Lung microvascular endothelial cell (primary cell): Measurements from ENCODE around the gene ERC2. TPM values are rescaled to one million over a fixed set of nuclear protein-coding genes. Genes with fewer than 3 reads are reported as not detected.
A peak's percentile ranks its signal among the peaks of the same experiment; 100 is the strongest.
"Not testable (repeated sequence)": the region's sequence is repeated elsewhere in the genome, so short reads cannot be mapped to it uniquely, and the experiment has no call there.

Experiments used
- DNase-seq, 2 donors: peaks; one replicate each; pipeline versions ENCODE4 v3.0.0 to v3.0.0-alpha.2; 2010; ENCODE audit warnings: low read depth in 2 of 2
- total RNA-seq: library from RNA; depleted of rRNA; stranded (reverse); fragments of >200 nt; gene quantifications from 2 replicates; pipeline ENCODE4 v1.2.1, GENCODE V29; 2014

ERC2 gene
- total RNA-seq, 1 donor from 2014 or later: 2.2 TPM

DNA sequence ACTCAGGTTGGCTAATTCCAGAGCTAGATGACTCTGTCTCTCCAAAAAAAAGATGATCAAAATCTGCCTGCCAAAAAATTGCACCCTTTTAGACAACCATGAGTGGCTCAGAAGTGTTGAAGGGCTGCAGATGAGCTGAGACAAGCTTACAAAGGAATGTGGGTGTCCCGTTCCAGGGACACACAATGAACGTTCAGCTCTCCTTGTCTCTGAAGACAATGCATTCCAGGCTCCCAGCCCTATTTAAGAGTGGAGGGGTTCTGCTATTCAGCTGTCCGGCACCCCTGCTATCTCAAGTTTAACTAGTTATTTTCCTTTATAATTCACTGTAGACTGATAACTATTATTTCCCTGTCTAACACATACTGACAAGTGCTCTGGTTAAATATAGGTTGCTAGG, 626.1 kb downstream of the ERC2 start:
- no peak for DNase-seq

DNA sequence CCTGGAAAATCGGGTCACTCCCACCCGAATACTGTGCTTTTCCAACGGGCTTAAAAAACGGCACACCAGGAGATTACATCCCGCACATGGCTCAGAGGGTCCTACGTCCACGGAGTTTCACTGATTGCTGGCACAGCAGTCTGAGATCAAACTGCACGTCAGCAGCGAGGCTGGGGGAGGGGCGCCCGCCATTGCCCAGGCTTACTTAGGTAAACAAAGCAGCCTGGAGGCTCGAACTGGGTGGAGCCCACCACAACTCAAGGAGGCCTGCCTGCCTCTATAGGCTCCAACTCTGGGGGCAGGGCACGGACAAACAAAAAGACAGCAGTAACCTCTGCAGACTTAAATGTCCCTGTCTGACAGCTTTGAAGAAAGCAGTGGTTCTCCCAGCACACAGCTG, 636.4 kb downstream of the ERC2 start:
- not testable (repeated sequence) for DNase-seq

- DNase-seq: no peak
Observed at GRCh38 chr3:55828712-55829111, 639.6 kb downstream of the ERC2 start.

DNA sequence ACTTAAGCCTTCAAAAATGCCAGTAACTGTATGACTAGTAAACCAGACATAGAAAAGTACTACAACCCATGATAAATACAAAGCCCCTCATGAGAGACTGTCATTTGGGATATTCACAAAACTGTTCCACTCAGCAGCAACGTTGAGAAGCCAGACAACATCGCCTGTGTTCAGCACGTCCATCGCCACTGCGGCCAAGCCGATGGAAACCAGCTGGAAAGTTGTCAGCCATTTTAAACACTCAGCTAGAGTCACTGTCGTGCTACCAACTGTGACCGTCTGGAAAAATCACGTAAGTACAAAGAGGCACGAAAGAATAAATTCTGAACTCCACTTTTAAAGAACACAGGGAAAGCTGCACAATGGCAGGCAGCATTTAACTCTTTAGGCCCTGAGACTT, 640.5 kb downstream of the ERC2 start:
- no peak for DNase-seq

DNA sequence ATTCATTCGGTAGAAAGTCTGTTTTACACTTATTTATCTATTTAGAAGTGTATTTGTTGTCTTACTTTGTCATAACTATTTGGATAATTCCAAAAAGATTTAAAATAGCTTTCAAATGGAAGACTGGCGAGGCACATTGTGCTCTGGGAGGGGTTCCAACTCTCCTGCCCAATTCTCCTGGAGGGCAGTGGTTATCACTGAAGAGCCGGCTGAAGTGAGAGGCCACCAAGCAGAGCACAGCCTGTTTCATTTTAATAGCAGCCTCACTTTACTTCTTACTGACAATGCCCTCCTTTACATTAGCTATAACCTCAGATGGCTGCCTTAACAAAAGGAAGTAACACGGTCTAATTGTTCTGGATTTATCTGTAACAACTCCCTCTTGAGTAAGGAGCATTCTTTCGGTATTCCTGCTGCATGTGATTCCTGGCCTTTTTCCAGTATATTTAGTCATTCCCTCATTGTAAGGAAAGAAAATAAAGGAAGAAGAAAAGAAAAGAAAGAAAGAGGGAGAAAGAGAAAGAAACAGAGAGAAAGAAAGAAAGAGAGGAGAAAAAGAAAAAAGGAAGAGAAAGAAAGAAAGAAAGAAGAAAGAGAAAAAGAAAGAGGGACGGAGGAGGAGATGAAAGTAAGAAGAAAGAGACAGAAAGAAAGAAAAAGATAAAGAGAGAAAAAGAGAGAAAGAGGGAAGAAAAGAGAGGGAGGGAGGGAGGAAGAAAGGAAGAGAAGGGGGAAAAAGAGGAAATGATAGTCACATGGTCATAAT, 641.4 kb downstream of the ERC2 start:
- DNase-seq: no peak

GRCh38 chr3:55826097-55826496, 642.2 kb downstream of the ERC2 start:
- DNase-seq: no peak

GRCh38 chr3:55824406-55824805, 643.9 kb downstream of the ERC2 start:
- DNase-seq: no peak

DNA sequence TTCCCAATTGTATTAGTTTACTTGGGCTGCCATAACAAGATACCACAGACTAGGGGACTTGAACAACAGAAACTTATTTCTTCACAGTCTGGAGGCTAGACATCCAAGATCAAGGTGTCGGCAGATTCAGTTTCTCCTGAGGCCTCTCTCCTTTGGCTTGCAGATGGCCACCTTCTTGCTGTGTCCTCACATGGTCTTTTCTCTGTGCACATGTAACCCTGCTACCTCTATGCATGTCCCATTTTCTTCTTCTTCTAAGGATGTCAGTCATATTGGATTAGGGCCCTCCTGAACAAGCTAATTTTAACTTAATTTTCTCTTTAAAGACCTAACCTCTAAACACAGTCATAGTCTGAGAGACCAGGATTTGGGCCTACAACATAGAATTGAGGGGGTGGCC, 644.4 kb downstream of the ERC2 start:
- DNase-seq: no peak

DNA sequence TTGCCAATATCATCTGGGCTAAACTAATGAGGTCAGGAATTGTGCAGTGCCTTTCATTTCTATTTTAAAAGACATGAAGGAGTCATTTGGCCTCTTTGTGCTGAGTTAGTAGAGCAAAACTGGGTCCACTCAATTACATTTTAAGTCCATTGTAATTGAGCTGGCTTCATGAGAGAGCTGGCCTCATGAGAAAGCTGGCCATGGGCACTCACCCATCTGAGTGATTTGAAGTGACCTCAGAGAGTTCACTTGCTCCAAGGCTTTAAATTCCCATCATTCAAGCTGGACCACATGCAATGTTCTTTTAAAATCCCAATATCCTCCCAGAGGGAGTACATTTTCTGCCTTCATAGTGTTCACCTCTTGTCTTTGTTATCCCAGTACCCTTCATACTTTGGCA, 645.3 kb downstream of the ERC2 start:
- DNase-seq: no peak

DNA sequence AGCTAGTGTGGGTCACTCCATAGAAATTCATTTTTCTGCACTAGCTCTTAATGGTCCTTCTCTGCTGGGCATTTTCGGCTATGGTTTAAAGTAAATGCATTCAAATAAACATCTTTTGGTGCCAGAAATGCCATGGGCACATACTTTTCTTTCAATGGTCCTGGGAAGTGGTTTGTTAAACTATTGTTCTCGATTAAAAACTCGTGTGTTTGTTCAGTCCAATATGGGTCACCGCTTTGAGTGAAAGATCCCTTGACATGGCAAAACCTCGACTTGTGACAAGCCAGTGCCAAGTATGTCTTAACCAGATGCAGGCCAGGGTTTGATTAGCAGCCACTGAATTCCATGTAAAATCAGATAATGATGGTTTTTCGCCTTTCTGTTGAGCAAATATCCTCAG, 649.3 kb downstream of the ERC2 start:
- DNase-seq: no peak

DNA sequence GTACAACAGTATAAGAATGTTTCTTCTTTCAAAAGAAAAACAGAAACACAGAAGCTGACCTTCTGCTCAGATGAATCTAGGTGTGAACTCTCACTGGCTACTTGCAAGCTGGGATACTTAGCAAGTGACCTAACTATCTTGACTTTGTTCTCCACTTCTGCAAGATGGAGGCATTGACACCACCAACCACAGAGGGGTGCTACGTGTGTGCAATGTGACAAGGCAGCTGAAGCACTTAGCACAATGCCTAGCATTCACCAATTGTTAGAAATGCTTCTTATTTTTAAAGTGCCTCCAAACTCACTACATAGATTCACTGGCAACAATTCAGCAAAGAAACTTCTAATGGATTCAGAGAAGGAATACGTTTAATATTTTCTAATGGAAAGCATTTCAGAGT, 649.8 kb downstream of the ERC2 start:
- no peak for DNase-seq

- DNase-seq: no peak
Observed at GRCh38 chr3:55816794-55817576, 651.3 kb downstream of the ERC2 start.

GRCh38 chr3:55815262-55815661, 653.0 kb downstream of the ERC2 start:
- no peak for DNase-seq

- no peak for DNase-seq
Observed at GRCh38 chr3:55813268-55814097, 654.8 kb downstream of the ERC2 start.

GRCh38 chr3:55812394-55813013, 655.8 kb downstream of the ERC2 start:
- no peak for DNase-seq

DNA sequence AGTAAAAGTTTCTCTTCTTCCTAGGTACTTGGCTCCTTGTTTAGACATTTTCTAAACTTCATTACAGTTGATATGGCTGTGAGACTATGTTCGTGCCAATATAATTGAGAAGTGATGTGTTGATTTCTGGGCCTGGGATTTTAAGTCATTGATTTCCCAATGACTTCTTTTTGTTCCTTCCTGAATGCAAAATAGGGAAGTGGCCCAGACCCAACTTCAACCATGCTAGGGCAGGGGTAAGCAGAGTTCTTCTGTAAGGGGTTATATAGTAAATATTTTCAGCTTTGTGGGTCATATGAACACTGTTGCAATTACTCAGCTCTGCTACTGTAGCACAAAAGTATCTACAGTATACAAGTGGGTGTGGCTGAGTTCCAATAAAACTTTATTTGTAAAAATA, 661.1 kb downstream of the ERC2 start:
- DNase-seq: no peak

GRCh38 chr3:55805169-55805568, 663.1 kb downstream of the ERC2 start:
- no peak for DNase-seq

GRCh38 chr3:55804170-55805095, 663.8 kb downstream of the ERC2 start:
- no peak for DNase-seq

DNA sequence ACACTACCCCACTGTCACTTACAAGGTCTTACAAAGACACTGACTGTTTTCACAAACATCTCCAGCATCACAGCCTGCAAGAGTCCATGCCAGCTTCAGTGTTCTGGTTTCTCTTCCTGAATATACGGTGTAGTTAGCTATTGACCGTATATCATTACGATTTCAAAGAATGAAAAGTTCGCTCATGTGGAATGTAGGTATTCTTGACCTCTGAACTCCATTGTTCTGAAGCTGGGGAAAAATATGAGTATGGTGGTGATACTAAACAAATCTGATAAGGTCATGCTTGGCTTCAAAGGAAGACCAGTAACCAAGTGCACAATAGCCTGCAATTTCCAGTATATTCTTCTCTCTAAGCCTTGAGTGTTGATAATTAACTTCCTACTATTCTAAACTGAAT, 665.5 kb downstream of the ERC2 start:
- peak in 1 of 2 donors; percentile 20 for DNase-seq

DNA sequence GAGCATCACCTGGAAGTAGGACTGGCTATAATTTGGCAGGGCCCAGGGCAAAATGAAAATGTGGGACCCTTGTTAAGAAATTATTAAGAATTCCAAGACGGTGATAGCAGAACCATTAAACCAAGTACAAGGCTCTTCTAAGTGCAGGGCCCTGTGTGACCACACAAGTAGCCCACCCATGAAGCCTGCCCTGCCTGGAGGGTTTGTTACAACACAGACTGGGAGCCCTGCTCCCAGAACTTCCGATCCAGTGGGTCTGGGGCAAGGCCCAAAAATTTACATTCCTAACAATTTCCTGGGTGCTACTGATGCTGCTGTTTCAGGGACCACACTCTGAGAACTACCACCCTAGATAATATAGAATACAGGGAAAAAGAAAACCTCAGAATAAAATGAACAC, 666.6 kb downstream of the ERC2 start:
- no peak for DNase-seq

DNA sequence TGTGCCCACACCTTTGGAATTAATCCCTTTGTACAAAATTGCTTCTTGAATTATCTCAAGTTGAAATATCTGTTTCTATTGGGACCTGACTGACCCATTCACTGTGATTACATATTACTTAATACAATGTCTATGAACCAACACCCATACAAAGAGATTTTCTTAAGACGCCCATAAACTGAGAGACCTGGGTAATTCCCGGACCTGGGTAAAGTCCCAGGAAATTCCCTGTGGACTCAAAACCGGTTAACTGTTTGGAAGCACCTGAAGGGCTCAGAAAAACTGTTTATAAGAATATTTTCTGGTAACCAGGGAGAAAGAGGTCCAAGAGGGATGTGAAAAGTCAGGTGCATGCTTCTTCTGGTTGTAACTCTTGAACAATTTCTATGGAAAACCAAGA, 667.2 kb downstream of the ERC2 start:
- no peak for DNase-seq
